Fibroblast of skin of back (primary cell): Measurements from ENCODE around the gene JMJD8.

ENCODE experiments used
- DNase-seq: peaks from one replicate; pipeline ENCODE4 v3.0.0-alpha.2; 2013

JMJD8 gene

DNA sequence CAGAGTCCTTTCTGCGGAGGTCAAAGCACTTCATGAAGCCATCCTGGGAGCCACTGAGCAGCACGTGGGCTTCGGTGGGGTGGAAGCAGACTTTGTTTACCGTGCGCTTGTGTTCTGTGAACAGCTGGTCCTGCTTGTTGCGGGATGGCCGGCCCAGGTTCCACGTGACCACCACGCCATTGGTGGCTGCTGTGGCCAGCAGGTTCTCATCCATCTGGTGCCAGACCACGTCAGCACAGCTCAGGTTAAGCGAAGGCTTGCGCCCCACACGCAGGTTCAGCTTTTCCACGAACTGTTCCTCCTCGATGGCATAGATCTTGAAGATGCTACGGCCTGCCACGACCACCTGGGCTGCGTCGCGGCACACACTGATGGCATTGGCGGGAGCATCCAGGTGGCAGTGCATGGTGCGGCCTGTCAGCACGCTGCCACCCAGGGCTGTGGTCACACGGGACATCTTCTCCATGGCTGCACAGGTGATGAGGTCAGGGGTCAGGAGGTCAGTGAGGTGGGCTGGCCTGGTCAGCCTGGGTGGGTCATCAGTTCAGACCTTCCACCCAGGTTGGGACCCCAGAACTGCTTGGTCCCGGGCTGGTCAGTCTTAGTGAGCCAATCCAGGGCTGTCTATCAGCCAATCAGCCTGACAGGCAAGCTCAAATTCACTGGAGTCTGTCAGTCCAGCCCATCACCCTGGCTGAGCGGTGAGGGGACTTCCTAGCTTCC lies 5.2 kb upstream of the JMJD8 start:
- no peak for DNase-seq

DNA sequence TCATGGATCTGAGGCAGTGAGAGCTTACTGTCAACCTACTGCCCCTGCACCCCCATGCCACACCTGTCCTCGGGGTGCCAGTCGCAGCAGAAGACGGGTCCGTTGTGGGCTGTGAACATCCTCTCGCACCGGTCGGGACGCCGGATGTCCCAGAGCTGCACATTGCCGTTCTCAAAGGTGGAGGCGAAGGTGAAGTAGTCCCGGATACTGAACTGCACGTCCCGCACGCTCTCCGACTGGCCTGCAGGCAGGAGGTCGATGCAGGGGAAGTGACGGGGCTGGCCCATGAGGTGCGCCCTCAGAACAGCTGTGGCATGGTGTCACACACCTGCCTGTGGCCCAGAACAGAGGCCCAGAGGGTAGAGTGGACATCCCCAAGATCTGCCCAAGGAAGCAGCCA lies 3.4 kb upstream of the JMJD8 start:
- no peak for DNase-seq

DNA sequence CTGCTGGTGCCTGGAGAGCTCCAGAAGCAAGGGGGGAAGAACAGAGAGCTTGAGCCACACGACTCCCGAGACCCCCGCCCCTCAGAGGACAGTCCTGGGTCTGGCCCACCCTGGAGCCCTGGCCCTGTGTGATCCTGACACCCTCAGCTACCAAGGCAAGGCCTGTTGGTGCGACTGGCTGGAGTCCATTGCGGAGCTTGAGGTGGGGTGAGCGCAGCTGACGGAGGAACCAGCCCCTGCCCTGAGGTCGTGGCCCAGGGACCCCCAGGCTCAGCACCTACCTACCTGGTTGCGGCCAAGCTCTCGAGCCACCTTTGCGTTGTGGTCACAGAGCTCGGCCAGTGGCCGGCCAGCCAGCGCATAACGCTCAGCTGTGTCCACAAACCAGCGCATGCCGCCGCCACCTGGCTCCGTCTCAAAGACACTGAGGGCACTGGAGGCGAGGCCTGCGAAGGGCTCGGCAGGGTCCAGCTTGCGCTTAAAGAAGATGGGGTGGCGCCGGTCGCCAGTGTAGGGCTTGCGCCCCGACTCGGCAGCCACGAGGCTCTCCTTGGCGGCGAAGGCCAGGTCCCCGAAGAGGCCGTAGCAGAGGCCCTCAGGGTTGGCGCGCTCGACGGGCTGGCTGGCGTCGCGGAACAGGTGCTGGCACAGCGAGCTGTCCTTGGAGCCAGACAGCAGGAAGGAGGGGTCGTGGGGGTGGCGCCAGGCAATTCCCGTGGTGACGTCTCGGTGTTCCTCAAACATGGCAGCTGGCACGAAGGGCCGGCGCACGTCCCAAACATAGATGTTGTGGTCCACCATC lies 2.5 kb upstream of the JMJD8 start:
- DNase-seq = no peak

GRCh38 chr16:685967-686366 lies 1.8 kb upstream of the JMJD8 start:
- DNase-seq = peak; percentile 44

- DNase-seq = no peak
These were observed 995 bp upstream of the JMJD8 start for GRCh38 chr16:684961-685696.

DNA sequence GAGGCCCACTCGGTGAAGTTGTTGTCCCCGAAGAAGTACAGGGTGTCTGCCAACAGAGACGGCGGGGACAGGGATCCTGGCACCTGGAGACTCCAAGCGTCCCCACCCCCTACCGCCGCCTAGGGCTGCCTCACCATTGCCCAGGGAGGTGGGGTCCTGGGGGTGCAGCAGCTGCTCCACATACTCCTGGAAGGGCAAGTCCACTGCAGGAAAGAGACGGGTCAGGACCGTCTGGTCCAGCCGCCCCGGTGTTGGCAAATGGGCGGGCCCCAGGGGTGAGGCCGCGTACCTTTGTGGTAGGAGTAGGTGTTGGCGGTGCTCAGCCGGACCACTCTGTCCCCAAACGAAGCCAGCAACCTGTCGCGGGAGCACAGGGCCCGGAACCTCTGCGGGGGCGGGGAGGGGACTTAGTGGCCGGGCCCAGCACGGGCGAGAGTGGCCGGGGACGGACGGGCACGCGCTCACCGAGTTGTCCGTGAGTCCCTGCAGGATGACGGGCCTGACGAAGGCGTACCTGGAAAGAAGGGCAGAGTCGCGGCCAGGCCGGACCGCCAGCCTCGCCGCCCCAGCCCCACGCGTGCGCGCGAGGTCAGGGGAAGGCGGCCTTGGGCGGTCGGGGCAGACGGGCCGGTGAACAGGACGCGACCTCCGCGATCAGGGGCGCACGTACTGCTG lies 601 bp downstream of the JMJD8 start:
- no peak for DNase-seq

GRCh38 chr16:682493-683395 lies 1.4 kb downstream of the JMJD8 start:
- no peak for DNase-seq

GRCh38 chr16:681746-682427 lies 2.2 kb downstream of the JMJD8 start:
- no peak for DNase-seq

GRCh38 chr16:680967-681745 lies 3.0 kb downstream of the JMJD8 start:
- DNase-seq = peak; percentile 38

GRCh38 chr16:680625-680945 lies 3.5 kb downstream of the JMJD8 start:
- no peak for DNase-seq

- DNase-seq = peak; percentile 85
These were observed 4.1 kb downstream of the JMJD8 start, which contains the start of gene STUB1 for GRCh38 chr16:679814-680624. Gene STUB1 (plus strand): TSS chr16:680410. CDS start chr16:680526, 116 bp downstream.

DNA sequence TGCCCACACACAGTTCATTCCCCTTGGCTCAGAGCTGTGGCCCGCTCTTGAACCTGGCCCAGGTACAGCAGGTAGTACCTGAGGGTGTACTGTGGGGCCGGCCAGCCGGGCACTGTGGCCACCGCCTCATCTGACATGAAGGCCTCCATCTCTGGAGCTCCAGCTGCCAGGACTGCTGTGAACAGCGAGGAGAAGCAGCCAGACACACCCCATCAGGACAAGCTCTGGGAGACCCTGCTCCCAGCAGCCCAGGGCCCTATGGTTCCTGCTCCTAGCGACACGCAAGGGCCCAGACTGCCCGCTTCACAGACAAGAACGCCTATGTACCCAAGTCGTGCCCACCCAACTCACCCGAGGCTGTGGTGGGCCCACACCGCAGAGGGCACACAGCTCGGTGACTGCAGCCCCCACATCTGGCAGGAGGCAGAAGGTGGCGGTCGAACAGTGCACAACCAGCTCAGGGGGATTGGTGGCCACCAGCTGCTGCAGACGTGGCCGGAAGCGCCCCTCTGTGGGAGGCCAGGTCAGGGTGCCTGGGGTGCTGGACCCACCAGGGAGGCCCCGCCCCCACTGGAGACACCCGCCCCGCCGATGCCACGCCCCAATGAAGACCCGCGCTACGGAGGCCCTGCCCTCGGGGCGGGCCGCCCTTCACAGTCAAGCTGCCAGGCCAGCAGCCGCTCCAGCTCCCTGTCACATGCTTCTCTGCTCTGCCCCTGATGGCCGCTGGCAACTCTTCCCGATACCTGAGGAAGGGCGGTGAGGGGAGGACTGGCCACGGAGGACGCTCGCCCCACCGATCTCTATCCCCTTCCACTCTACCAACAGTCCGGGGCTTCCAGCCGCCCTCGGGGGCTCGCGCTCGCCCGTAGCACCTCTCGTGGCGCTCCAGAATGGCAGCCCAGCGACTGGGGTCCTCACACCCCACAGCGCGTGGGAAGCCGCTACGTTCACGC lies 5.0 kb downstream of the JMJD8 start:
- DNase-seq = peak; percentile 63

DNA sequence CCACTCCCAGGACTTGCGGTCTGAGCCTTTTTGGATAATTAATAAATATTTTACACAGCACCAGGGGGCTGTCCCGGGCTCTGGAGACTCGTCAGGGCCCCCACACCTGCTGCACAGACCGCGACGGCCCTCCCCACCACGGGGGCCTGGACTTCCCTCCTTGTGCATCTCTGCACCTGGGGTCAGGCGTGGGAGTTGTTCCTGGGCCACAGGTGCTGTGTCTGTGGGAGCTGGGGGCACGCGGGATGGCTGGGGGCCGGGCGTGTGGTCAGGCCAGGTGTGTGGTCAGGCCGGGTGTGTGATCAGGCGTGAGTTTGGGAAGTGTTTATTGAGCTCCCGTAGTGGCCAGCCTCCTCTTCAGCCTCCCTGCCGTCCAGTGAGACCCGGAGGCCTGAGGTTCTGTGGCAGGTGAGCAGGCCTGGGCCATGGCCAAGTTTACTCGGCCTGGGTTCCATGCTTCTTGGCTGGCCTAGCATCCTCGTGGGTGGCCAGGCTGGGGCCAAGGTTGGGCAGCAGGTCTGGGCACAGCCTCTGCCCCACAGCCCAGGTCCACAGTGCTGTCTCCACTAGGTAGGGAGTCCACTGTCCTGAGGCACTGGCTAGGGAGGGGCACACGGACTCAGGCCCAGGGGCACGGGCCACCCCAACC lies 5.8 kb downstream of the JMJD8 start:
- no peak for DNase-seq

GRCh38 chr16:677316-678190 lies 6.6 kb downstream of the JMJD8 start:
- no peak for DNase-seq

DNA sequence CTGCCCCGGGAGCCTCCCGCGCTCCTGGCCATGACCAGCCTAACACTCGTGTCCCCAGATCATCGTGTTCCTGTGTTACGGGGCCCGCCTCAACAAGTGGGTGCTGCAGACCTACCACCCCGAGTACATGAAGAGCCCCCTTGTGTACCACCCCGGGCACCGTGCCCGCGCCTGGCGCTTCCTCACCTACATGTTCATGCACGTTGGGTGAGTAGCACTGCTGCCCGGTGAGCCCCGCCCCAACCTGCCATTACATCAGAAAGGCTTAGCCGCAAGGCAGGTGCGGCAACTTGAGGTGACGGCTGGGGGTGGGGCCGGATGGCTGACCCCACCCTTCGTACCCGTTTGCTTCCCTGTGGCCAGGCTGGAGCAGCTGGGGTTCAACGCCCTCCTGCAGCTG lies 7.2 kb downstream of the JMJD8 start:
- no peak for DNase-seq

GRCh38 chr16:676565-676902 lies 7.6 kb downstream of the JMJD8 start:
- DNase-seq = no peak
